GM19238 (cell line): ENCODE results near the gene PEBP1.
A peak's percentile ranks its signal among the peaks of the same experiment; 100 is the strongest.
"Not testable (repeated sequence)": the region's sequence is repeated elsewhere in the genome, so short reads cannot be mapped to it uniquely, and the experiment has no call there.

Experiments used
- DNase-seq: peaks from one replicate; pipeline ENCODE4 v3.0.0; 2011; ENCODE audit warnings: low spot score; ENCODE audit not compliant: insufficient read length

The PEBP1 gene

GRCh38 chr12:118129436-118129835 lies 6.5 kb upstream of the PEBP1 start:
- DNase-seq: not testable (repeated sequence)

DNA sequence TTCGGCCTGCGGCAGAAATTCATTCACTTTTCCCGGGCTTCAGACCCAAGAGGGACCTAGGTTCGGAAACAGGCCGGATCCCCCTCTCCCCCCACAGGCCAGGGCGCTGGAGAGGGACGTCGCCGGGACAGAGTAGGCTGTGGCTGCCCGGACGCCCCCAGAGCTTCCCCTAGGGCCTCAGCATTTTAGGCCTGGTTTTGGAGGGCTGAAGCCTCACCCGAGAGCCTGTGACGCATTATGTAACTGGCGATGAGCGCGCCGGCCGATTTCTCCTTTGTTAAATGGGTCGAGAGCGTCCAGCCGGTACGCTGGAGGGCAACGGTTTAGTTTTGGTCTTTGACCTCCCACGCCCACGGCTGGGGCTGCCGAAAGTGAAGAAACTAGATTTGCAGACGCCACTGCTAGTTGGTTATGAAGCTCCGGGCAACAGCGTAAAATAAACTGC lies 657 bp downstream of the PEBP1 start:
- peak; percentile 39 for DNase-seq

DNA sequence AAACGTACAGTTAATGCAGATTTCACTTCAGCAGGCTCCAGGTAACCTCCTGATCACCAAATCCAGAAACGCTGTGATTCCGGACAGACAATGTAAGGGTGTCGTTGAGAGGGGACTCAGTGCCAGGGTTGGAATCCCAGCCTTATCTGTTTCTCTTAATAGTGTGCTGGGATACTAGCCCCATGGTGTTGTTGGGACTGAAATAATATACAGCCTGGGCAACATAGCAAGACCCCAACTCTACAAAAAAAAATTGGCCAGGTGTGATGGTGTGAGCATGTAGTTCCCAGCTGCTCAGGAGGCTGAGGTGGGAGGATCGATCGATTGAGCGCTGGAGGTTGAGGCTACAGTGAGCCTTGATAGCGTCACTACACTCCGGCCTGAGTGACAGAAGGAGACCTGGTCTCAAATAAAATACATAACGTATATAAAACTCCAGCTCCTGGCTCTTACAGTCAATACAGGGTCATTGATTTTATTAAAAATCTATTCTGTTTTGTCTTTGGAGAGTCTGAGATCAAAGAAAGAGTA lies 1.3 kb downstream of the PEBP1 start:
- DNase-seq: no peak

DNA sequence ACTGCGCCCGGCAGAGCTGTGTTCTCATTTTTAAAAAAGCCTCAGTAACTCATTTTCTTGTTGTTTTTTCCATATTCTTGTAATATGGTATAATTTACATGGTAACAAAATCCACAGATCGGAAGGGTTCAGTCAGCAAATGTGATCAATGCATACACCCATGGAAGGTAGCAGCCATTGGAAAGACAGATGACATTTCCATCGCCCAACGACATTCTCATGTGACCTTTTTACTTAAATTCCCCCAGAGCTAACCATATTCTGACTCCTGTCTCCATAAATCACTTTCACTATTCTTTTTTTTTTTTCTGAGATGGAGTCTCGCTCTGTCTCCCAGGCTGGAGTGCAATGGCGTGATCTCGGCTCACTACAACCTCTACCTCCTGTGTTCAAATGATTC lies 4.9 kb downstream of the PEBP1 start:
- DNase-seq: no peak

- DNase-seq: no peak
Measured at GRCh38 chr12:118144499-118144898, 8.6 kb downstream of the PEBP1 start.

- DNase-seq: no peak
Measured at GRCh38 chr12:118145113-118145797, 9.3 kb downstream of the PEBP1 start.

DNA sequence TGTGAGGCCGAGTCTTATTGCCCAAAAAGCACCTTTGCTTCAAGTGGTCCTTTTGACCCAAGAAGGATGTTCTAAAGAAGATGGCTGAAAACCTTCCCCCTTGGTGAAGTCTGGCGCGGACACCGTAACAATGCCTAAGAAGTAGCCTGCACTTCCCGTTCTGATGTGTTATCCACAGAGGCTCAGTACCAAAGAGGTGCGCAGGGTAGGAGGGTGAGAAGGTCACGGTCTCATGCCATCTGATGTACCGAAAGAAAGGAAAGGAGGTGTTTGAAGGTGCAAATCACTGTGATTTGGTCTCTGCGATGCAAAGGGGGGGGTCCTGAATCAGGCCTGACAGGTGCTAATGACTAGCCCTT lies 9.9 kb downstream of the PEBP1 start:
- DNase-seq: no peak

GRCh38 chr12:118148287-118148686 lies 12.4 kb downstream of the PEBP1 start:
- no peak for DNase-seq

GRCh38 chr12:118150625-118151024 lies 14.7 kb downstream of the PEBP1 start:
- DNase-seq: no peak

DNA sequence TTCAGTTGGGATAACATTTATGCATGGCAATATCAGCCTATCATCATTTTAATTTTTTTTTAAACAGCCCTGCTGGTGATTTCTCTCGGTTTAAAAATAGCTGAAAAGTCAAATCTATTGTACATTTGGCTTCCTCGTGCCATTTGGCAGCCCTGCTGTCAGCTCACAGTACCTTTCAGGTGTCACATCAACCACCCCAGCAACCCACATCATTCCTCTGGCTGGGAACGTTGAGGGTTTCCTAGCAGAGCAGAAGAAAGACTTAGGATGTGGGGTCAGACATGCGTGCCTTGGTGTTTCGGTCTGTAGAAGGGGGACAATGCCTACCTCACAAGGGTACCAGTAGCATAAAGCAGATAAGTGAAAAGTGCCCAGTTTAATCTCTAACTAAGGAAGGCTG lies 15.8 kb downstream of the PEBP1 start:
- no peak for DNase-seq

- no peak for DNase-seq
Measured at GRCh38 chr12:118160536-118160935, 24.6 kb downstream of the PEBP1 start.

GRCh38 chr12:118164798-118165486 lies 29.0 kb downstream of the PEBP1 start:
- DNase-seq: no peak

- peak; percentile 51 for DNase-seq
Measured at GRCh38 chr12:118166946-118167345, 31.0 kb downstream of the PEBP1 start.

GRCh38 chr12:118175823-118176447 lies 40.0 kb downstream of the PEBP1 start:
- DNase-seq: no peak

DNA sequence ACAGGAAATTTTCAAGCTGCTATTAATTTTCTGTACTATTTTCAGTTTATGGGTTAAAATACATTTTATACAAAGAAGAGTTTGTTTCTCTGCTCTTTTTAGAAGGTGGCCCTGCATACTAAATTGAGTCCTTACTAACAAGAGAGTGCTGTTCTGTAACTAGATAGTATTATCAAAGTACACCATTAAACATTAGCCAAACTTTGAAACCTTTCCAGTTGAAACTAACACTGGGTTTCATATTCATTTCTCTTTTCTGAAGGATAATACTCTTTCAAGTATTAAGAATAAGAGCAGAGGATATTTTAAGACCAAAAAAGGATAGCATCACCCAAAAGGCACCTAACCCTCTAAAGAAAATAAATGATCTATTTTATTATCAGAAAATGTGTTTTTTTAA lies 47.2 kb downstream of the PEBP1 start:
- DNase-seq: no peak

GRCh38 chr12:118183711-118184110 lies 47.8 kb downstream of the PEBP1 start:
- no peak for DNase-seq

DNA sequence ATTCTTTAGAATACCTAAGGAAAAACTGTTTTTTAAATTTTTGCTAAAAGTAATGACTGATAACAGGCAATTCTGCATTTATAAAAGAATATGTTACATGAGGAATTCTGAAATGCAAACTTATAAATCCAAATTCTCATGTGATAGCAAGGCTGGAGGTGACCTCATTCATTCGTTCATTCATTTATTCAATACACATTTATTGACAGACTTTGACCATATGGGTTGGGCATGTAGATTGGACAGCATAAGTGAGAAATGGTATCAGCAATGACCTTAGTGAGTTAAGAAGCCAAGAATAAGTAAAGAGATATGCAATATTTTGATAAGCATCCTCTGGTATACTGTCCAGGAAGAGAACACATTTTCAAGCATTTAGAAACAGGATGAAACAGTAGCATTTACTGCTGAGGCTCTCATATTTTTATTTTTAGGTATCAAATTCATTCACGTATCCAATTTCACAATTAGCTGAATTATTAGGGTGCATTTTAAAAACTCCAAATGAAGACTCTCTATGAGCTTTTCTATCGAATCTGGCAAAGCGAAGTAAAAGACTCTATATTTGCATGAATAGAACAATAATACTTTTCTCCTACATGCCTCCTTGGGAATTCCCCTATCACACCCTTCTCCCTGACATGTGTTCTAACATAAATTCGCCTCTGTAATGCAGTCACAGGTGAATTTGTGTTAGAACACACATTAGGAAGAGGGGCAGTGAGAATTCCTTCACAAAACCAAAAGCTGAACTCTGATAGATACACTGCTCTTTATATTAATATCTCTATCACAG lies 49.9 kb downstream of the PEBP1 start:
- DNase-seq: no peak

GRCh38 chr12:118187751-118188435 lies 52.0 kb downstream of the PEBP1 start:
- no peak for DNase-seq

- DNase-seq: no peak
Measured at GRCh38 chr12:118188690-118189371, 52.9 kb downstream of the PEBP1 start.

DNA sequence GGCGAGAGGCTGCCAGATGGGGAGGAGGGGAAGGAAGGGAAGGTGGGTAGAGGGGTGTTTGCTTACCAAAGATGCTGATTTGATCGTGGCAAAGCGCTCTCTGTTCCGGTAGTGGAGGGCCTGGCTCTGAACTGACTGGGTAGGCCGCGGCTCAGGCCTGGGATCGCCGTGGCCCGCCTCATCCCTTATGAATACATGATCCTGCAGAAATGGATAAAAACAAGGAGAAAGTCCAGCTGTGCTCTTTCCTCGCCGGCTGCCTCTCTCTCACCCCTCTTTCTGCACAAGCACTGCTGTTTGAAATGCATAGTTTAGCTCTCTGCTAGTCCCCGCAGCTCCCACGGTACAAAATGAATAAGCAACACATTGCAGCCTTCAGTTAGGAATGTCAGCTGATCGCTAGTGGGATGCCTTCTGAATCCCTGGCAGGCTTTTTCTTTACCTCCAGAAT lies 53.8 kb downstream of the PEBP1 start:
- DNase-seq: no peak
